K562 (cell line): ENCODE measurements around the gene GET3. TPM values are rescaled to one million over a fixed set of nuclear protein-coding genes. Genes with fewer than 3 reads are reported as not detected.

Experiments used
- HNRNPH1 ChIP-seq: fragments of 200-400 bp; formaldehyde crosslinking; optimal IDR thresholded peaks from 2 replicates; pipeline ENCODE3; 2017; ENCODE audit warnings: low read depth, mild to moderate bottlenecking, low read length, moderate library complexity
- JUNB ChIP-seq: fragments of 450-650 bp; formaldehyde crosslinking; conservative IDR thresholded peaks from 2 replicates; pipeline ENCODE4 v1.4.0; 2020; ENCODE audit warnings: mild to moderate bottlenecking
- MEF2A ChIP-seq: IDR thresholded peaks from 2 replicates; pipeline ENCODE4 v1.6.1; 2011; ENCODE audit warnings: low read depth, mild to moderate bottlenecking, low read length, moderate library complexity; ENCODE audit not compliant: control insufficient read depth
- MGA ChIP-seq: fragments of 450-650 bp; IDR thresholded peaks from 2 replicates; pipeline ENCODE4 v1.6.1; 2016; ENCODE audit warnings: mild to moderate bottlenecking, moderate library complexity
- NRF1 ChIP-seq, 2 experiments: fragments of 450-650 bp; IDR thresholded peaks in 1 of 2; conservative IDR thresholded peaks in 1 of 2; 2 replicates each; pipeline ENCODE4 v1.6.1; 2014; ENCODE audit warnings: mild to moderate bottlenecking in 2 of 2
- OTX1 ChIP-seq: fragments of 450-650 bp; formaldehyde crosslinking; IDR thresholded peaks from 2 replicates; pipeline ENCODE4 v1.4.0; 2022; ENCODE audit warnings: mild to moderate bottlenecking
- PCBP2 ChIP-seq: fragments of 200-400 bp; formaldehyde crosslinking; IDR thresholded peaks from 2 replicates; pipeline ENCODE4 v1.6.1; 2018; ENCODE audit warnings: low read length, low read depth, mild to moderate bottlenecking, moderate library complexity; ENCODE audit not compliant: poor library complexity, severe bottlenecking
- TBP ChIP-seq: optimal IDR thresholded peaks from 2 replicates; pipeline ENCODE3; 2011; ENCODE audit warnings: low read depth, low read length, improper control_type of control experiment
- polyA plus RNA-seq, 8 experiments: library from polyadenylated mRNA; depleted of rRNA in 4 of 8; stranded (reverse) in 5 of 8; unstranded in 3 of 8; fragments of >200 nt; fragmentation: Nextera tagmentation in 2 of 8; fragmentation: Illumina TruSeq in 1 of 8; extraction: Ambion mirVana in 2 of 8; extraction: Trizol in 1 of 8; gene quantifications; 2 replicates each; pipeline versions ENCODE4 v1.2.1 to v1.2.3, GENCODE V29; 2011 to 2014; ENCODE audit warnings: inconsistent platforms in 1 of 8, missing spikeins in 1 of 8
- total RNA-seq, 7 experiments: library from RNA; depleted of rRNA in 6 of 7; stranded (reverse); fragments of >200 nt in 6 of 7; fragmentation: Illumina TruSeq in 2 of 7; extraction: Trizol in 2 of 7; gene quantifications; 2 replicates each; pipeline versions ENCODE4 v1.2.1 to v1.2.3, GENCODE V29; 2011 to 2021; ENCODE audit warnings: low replicate concordance in 1 of 7
- TF ChIP-seq, protein P1 (sequence below): sonication (generic); formaldehyde crosslinking; IDR thresholded peaks from 2 replicates; pipeline ENCODE4 v1.8.1; 2022; ENCODE audit warnings: missing genetic modification reagents
- TF ChIP-seq, protein P2 (sequence below): fragments of 250-450 bp; sonication (Bioruptor Pico); IDR thresholded peaks from 2 replicates; pipeline ENCODE4 v1.8.0; 2022; ENCODE audit warnings: inconsistent platforms, mild to moderate bottlenecking, moderate library complexity, borderline replicate concordance
- TF ChIP-seq, protein P3 (sequence below): fragments of 450-650 bp; IDR thresholded peaks from 2 replicates; pipeline ENCODE4 v1.6.1; 2018; ENCODE audit warnings: mild to moderate bottlenecking, low read depth; ENCODE audit not compliant: partially characterized antibody

Gene GET3
- total and polyA plus RNA-seq, 9 of the 15 experiments (the other 6 are each of a cell fraction or from before 2014, with no cell fraction given): 8.3 to 83.5 (median 51.8) TPM

- TF ChIP-seq OTX1 (CRISPR knock-in tag): no peak
- TF ChIP-seq, protein P1, sequence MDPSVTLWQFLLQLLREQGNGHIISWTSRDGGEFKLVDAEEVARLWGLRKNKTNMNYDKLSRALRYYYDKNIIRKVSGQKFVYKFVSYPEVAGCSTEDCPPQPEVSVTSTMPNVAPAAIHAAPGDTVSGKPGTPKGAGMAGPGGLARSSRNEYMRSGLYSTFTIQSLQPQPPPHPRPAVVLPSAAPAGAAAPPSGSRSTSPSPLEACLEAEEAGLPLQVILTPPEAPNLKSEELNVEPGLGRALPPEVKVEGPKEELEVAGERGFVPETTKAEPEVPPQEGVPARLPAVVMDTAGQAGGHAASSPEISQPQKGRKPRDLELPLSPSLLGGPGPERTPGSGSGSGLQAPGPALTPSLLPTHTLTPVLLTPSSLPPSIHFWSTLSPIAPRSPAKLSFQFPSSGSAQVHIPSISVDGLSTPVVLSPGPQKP: no peak
- peak; percentile 56 to 68 for TF ChIP-seq NRF1 (conservative IDR thresholded peaks at IDR 0.05 in 1 of 2, IDR thresholded peaks at IDR 0.05 in 1 of 2)
- no peak for TF ChIP-seq HNRNPH1
- TF ChIP-seq MEF2A: no peak
- peak; percentile 21 for TF ChIP-seq TBP
- no peak for TF ChIP-seq JUNB (CRISPR knock-in tag)
- peak; percentile 82 for TF ChIP-seq MGA
- TF ChIP-seq, protein P2, sequence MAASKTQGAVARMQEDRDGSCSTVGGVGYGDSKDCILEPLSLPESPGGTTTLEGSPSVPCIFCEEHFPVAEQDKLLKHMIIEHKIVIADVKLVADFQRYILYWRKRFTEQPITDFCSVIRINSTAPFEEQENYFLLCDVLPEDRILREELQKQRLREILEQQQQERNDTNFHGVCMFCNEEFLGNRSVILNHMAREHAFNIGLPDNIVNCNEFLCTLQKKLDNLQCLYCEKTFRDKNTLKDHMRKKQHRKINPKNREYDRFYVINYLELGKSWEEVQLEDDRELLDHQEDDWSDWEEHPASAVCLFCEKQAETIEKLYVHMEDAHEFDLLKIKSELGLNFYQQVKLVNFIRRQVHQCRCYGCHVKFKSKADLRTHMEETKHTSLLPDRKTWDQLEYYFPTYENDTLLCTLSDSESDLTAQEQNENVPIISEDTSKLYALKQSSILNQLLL (CRISPR knock-in tag): no peak
- TF ChIP-seq, protein P3, sequence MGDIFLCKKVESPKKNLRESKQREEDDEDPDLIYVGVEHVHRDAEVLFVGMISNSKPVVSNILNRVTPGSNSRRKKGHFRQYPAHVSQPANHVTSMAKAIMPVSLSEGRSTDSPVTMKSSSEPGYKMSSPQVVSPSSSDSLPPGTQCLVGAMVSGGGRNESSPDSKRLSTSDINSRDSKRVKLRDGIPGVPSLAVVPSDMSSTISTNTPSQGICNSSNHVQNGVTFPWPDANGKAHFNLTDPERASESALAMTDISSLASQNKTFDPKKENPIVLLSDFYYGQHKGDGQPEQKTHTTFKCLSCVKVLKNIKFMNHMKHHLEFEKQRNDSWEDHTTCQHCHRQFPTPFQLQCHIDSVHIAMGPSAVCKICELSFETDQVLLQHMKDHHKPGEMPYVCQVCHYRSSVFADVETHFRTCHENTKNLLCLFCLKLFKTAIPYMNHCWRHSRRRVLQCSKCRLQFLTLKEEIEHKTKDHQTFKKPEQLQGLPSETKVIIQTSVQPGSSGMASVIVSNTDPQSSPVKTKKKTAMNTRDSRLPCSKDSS: no peak
- no peak for TF ChIP-seq PCBP2
Observed at GRCh38 chr19:12792051-12792852, 55.0 kb downstream of the GET3 start (continued).
